OCI-LY1 (cell line): ENCODE results near the gene HNRNPC.

Source experiments
- CTCF ChIP-seq: fragments of 200-600 bp; sonication (generic), shearing (Covaris generic); IDR thresholded peaks from 2 replicates; pipeline ENCODE4 v1.5.1; 2017; ENCODE audit warnings: mild to moderate bottlenecking, antibody characterized with exemption, low read length, moderate library complexity, mixed read lengths
- EZH2 ChIP-seq: fragments of 200-600 bp; sonication (generic), shearing (Covaris generic); IDR thresholded peaks from 2 replicates; pipeline ENCODE4 v1.8.0; 2017; ENCODE audit warnings: borderline replicate concordance, mixed run types, mild to moderate bottlenecking, antibody characterized with exemption, low read length, moderate library complexity, mixed read lengths

- no peak for TF ChIP-seq EZH2
- TF ChIP-seq CTCF, result no peak
Observed at GRCh38 chr14:21251215-21251614, 18.0 kb downstream of the HNRNPC start.
